HEK293 (cell line): Measurements from ENCODE around the gene DDX23.

Source experiments
- BCL11A ChIP-seq: fragments of 450-650 bp; formaldehyde crosslinking; IDR thresholded peaks from 2 replicates; pipeline ENCODE4 v1.5.1; 2016; ENCODE audit warnings: low read depth, missing biosample characterization, missing genetic modification characterization
- KLF8 ChIP-seq: fragments of 450-650 bp; formaldehyde crosslinking; IDR thresholded peaks from 2 replicates; pipeline ENCODE4 v1.5.1; 2016; ENCODE audit warnings: missing biosample characterization, missing genetic modification characterization
- MYNN ChIP-seq: fragments of 450-650 bp; formaldehyde crosslinking; IDR thresholded peaks from 2 replicates; pipeline ENCODE4 v1.5.1; 2016; ENCODE audit warnings: missing biosample characterization, missing genetic modification characterization, borderline replicate concordance
- OVOL3 ChIP-seq: fragments of 450-650 bp; formaldehyde crosslinking; IDR thresholded peaks from 2 replicates; pipeline ENCODE4 v1.5.1; 2016; ENCODE audit warnings: missing biosample characterization, missing genetic modification characterization
- PRDM6 ChIP-seq: fragments of 450-650 bp; formaldehyde crosslinking; IDR thresholded peaks from 2 replicates; pipeline ENCODE4 v1.5.1; 2017; ENCODE audit warnings: missing biosample characterization, missing genetic modification characterization
- REST ChIP-seq: fragments of 450-650 bp; formaldehyde crosslinking; IDR thresholded peaks from 2 replicates; pipeline ENCODE4 v1.5.1; 2016; ENCODE audit warnings: missing biosample characterization, missing genetic modification characterization
- ZBTB10 ChIP-seq: fragments of 450-650 bp; formaldehyde crosslinking; IDR thresholded peaks from 2 replicates; pipeline ENCODE4 v1.5.1; 2016; ENCODE audit warnings: missing biosample characterization, missing genetic modification characterization
- ZBTB44 ChIP-seq: fragments of 450-650 bp; IDR thresholded peaks from 2 replicates; pipeline ENCODE4 v1.5.1; 2018; ENCODE audit warnings: missing biosample characterization, mild to moderate bottlenecking, missing genetic modification characterization
- ZBTB8A ChIP-seq: fragments of 450-650 bp; formaldehyde crosslinking; IDR thresholded peaks from 2 replicates; pipeline ENCODE4 v1.5.1; 2016; ENCODE audit warnings: missing biosample characterization, missing genetic modification characterization
- ZNF341 ChIP-seq: fragments of 450-650 bp; formaldehyde crosslinking; IDR thresholded peaks from 2 replicates; pipeline ENCODE4; 2016; ENCODE audit warnings: low read depth, missing biosample characterization, missing genetic modification characterization
- ZNF707 ChIP-seq: fragments of 450-650 bp; formaldehyde crosslinking; IDR thresholded peaks from 2 replicates; pipeline ENCODE4 v1.5.1; 2016; ENCODE audit warnings: missing biosample characterization, missing genetic modification characterization
- TF ChIP-seq, protein P1 (sequence below): fragments of 450-650 bp; formaldehyde crosslinking; IDR thresholded peaks from 2 replicates; pipeline ENCODE4 v1.5.1; 2016; ENCODE audit warnings: missing biosample characterization, missing genetic modification characterization

DNA sequence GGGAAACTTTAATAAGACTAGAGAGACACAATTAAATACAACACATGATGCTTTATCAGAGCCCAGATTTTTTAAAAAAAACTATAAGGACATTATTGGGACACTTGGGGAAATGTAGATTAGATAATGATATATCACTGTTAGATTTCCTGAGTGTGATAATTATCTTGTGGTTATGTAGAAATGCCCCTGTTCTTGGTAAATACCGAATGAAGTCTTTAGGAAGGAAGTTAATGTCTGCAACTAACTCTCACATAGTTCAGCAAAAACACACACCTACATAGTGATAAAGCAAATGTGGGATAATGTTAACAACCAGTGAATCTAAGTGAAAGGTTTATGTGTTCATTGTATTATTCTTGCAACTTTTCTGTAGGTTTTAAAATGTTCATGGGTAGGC lies 48.3 kb downstream of the DDX23 start:
- TF ChIP-seq, protein P1, sequence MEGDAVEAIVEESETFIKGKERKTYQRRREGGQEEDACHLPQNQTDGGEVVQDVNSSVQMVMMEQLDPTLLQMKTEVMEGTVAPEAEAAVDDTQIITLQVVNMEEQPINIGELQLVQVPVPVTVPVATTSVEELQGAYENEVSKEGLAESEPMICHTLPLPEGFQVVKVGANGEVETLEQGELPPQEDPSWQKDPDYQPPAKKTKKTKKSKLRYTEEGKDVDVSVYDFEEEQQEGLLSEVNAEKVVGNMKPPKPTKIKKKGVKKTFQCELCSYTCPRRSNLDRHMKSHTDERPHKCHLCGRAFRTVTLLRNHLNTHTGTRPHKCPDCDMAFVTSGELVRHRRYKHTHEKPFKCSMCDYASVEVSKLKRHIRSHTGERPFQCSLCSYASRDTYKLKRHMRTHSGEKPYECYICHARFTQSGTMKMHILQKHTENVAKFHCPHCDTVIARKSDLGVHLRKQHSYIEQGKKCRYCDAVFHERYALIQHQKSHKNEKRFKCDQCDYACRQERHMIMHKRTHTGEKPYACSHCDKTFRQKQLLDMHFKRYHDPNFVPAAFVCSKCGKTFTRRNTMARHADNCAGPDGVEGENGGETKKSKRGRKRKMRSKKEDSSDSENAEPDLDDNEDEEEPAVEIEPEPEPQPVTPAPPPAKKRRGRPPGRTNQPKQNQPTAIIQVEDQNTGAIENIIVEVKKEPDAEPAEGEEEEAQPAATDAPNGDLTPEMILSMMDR, result no peak
- no peak for TF ChIP-seq ZBTB10 (tag by site-specific recombination)
- TF ChIP-seq ZBTB44 (tag by site-specific recombination), result no peak
- TF ChIP-seq ZNF341 (tag by site-specific recombination), result no peak
- no peak for TF ChIP-seq BCL11A (tag by site-specific recombination)
- TF ChIP-seq REST, result no peak
- no peak for TF ChIP-seq MYNN
- no peak for TF ChIP-seq KLF8 (tag by site-specific recombination)
- TF ChIP-seq PRDM6 (tag by site-specific recombination), result no peak
- TF ChIP-seq ZBTB8A, result no peak
- TF ChIP-seq ZNF707 (tag by site-specific recombination), result no peak
- TF ChIP-seq OVOL3 (tag by site-specific recombination), result no peak
